SH-SY5Y (cell line): ENCODE measurements around the gene ZNF77.

Experiments used
- GATA2 ChIP-seq: IDR thresholded peaks from 2 replicates; pipeline ENCODE4 v1.6.1; 2011; ENCODE audit warnings: mild to moderate bottlenecking, low read depth, low read length
- GATA3 ChIP-seq: IDR thresholded peaks from 2 replicates; pipeline ENCODE4 v1.6.1; 2011; ENCODE audit warnings: low read depth, mild to moderate bottlenecking, low read length, moderate library complexity

ZNF77 gene

DNA sequence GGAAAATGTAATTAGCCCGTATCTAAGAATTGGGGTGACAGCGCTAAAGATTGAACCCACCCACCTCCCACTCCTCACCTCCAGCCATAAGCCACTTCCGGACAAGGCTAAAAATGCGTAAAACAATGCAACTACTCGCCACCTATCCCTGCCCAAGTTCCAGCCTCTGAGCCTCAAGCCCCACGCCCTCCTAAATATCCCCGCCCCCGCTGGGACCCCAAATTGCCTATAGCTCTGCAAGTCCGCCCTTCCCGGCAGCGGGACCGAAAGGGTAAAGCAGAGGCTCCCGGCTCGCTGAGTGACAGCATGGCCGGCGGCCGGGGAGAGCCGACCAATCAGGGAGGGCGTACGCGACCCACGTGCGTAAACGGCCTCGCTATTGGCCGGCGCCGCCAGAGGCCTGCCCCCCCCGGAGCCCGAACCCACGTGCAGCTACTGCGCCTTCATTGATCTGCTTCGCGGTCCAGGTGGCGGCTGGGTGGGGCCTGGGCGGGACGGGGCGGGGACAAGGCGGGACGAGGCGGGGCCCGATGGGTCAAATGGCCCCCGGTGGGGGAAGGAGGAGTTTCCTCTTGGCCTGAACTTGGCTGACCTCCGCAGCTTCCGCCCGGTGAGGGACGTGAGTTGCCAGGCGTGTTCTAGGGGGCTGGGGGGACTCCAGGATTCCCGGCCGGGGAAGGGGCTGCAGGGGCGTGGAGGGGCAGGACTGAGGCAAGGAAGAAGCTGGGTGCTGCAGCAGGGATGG is 32.4 kb upstream of the ZNF77 start, which contains the start of gene TLE6:
TSS of gene TLE6 (plus strand) at position 564 of the 745 bp plus-strand sequence. CDS start 670 bp downstream, outside the sequence.
- no peak for TF ChIP-seq GATA2
- no peak for TF ChIP-seq GATA3

DNA sequence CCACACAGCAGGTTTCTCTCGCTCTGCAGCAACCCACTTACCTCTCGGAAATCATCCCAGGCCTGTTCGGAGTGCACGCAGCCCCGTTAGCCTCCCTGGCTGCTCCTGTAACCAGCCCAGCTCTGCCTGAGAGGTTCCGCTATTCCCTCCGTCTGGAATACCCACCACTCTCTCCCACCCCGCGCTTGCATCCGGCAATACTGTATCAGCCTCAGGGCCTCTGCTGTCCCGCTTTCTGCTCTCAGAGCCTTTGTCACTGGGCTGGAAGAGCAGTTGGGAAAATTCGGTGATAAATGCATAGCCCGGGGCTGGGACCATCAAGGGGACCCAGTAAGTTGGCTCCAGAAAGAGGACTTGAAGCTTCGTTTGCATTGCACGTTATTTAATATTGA is 31.8 kb upstream of the ZNF77 start:
- no peak for TF ChIP-seq GATA3
- TF ChIP-seq GATA2: no peak

DNA sequence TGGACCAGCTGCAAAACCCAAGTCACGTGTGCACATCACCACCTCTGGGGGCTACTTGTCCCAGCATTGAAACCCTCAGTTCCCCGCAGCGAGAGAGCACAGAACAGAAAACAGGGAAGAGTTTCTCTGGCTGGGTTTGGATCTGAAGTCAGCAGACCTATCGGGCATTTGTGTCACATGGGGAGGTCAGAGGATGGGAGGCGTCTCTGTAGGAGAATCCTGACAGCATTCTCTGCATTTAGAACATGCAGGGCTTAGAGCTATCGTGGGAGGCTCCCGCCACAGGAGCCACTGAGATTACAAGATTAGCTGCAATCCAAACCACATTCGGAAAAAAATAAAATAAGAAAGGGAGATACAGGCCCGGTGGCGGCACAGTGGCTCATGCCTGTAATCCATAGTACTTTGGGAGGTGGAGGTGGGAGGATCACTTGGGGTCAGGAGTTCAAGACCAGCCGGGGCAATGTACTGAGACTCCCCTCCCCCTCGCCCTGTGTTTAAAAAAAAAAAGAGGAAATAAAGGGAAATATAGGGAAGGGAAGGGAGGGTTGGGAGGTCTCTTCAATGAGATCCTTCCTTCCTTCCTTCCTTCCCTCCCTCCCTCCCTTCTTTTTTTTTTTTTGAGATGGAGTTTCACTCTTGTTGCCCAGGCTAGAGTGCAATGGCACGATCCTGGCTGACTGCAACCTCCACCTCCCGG is 29.7 kb upstream of the ZNF77 start:
- TF ChIP-seq GATA2 (peak; percentile 36; the same call in 1 of the 2 replicates), GATA3 (no peak)

DNA sequence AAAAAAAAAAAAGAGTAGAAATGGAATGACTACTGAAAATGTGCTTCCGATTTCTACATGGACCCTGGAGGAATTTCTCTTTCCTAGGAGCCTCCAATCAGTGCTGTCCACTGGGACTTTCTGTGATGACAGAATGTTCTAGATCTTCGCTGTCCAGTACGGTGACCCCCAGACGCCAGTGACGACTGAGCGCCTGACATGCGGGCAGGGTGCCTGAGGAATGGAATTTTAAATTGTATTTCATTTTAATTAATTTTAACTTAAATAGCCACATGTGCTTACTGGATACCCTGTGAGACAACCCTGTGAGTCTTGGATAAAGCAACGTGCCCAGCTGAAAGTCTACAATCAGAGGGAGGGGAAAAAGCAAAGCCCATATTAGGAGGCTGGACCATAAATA is 28.5 kb upstream of the ZNF77 start:
- TF ChIP-seq GATA2 (no peak), GATA3 (no peak)

DNA sequence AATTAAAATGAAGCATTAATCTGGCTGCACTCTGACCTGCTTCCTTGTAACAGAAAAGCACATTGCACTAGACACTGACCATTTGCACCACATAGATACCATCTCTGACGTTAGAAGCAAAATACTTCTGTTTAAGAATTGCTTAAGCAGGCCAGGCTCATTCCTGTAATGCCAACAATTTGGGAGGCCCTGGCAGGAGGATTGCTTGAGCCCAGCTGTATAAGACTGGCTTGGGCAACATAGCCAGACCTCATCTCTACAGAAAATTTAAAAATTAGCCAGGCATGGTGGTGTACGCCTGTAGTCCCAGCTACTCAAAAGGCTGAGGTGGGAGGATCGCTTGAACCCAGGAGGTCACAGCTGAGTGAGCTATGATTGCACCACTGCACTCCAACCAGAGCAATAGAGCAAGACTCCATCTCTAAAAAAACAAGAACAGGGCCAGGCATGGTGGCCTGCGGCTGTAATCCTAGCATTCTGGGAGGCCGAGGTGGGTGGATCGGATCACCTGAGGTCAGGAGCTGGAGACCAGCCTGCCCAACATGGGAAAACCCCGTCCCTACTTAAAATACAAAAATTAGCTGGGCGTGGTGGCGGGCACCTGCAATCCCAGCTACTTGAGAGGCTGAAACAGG is 25.5 kb upstream of the ZNF77 start:
- no peak for TF ChIP-seq GATA2
- no peak for TF ChIP-seq GATA3

DNA sequence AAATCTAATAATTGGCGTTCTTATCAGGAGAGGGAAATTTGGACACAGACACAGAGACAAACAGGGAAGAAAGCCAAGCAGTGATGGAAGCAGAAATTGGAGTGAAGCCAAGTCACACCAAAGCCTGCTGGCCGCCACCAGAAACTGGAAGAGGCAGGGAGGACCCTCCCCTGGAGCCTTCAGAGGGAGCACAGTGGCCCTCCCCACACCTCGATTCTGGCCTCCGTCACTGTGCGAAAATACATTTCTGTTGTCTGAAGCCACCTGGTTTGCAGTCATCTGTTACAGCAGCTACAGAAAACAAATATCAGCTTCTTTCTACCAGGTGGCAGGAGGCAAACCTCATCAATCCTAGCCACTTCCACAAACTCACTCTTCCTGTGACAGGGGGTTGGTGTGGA is 24.3 kb upstream of the ZNF77 start:
- TF ChIP-seq GATA2 (peak; percentile 88), GATA3 (no peak)

DNA sequence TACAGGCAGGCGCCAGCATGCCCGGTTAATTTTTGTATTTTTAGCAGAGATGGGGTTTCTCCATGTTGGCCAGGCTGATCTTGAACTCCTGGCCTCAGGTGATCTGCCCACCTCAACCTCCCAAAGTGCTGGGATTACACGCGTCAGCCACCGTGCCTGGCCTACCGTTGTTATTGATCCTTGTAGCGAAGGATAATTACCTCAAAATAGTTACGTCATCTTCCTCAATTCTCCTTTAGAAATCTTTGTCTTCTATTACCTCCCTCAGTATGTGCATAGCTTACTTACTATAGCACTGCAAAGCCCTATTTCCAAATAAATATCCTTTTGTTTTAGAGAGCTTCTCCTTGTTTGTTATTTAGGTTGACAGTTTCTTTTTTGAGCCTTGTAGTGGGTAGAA is 23.2 kb upstream of the ZNF77 start:
- TF ChIP-seq GATA2 (no peak), GATA3 (no peak)

DNA sequence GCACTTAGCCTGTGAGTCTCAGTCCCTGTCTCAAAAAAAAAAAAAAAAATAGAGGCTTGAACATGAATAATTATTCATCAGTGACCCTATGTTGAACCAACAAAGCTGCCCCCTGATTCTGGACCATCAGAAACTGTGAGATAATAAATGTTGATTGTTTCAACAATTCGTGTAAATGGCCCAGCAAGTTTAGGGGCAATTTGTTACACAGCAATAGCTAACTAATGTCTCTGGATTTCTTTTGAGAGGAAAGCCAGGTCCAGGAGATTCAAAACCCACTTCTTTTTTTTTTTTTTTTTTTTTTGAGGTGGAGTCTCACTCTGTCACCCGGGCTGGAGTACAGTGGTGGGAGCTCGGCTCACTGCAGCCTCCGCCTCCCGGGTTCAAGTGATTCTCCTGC is 20.1 kb upstream of the ZNF77 start:
- TF ChIP-seq GATA3 (no peak), GATA2 (no peak)

DNA sequence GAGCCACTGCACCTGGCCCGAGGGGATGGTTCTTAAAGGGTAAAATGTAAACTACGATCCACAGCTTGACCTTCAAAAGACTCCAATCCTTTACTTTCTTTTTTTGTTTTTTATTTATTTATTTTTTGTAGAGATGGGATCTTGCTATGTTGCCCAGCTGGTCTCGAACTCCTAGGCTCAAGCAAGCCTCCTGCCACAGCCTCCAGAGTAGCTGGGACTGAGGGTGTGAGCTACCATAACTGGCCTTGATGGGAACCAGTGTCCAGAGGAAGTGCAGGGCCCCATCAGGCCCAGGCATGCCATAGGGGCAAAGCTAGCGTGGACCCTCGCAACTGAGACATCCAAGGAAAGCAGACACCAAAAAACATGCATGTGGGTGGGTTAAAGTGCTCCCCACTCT is 18.4 kb upstream of the ZNF77 start:
- TF ChIP-seq GATA2: no peak
- no peak for TF ChIP-seq GATA3

DNA sequence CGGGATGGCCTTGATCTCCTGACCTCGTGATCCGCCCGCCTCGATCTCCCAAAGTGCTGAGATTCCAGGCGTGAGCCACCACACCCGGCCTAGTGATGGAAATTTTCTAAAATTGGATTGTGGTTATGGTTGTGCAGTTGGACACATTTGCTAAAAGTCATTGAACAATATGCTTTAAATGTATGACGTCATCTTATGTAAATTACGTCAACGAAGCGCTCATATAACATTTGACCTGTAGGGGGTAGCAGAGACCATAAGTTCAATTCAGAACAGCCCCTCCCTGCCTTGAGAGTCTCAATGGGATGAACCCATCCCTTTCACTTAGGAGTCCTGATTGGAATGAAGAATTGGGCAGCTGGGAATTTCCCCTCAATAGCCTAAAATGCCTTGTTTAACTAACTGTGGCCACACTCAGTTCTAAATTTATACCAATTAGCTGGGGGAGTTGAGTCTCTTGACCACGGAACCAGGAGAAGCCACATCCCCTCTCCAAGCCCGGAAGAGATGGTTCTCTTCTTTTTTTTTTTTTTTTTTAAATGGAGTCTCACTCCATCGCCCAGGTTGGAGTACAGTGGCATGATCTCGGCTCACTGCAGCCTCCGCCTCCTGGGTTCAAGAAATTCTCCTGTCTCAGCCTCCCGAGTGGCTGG is 17.4 kb upstream of the ZNF77 start:
- TF ChIP-seq GATA2 (no peak), GATA3 (no peak)

DNA sequence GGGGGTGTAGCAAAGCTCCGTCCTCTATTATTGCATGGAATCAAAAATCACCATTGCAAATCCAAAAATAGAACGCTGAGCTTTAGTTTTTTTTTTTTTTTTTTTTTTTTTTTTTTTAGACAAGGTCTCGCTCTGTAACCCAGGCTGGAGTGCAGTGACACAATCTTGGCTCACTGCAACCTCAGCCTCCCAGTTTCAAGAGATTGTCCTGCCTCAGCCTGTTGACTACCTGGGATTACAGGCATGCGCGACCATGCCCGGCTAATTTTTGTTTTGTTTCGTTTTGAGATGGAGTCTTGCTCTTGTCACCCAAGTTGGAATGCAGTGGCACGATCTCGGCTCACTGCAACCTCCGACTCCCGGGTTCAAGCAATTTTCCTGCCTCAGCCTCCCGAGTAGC is 15.3 kb upstream of the ZNF77 start:
- TF ChIP-seq GATA3 (no peak), GATA2 (no peak)

DNA sequence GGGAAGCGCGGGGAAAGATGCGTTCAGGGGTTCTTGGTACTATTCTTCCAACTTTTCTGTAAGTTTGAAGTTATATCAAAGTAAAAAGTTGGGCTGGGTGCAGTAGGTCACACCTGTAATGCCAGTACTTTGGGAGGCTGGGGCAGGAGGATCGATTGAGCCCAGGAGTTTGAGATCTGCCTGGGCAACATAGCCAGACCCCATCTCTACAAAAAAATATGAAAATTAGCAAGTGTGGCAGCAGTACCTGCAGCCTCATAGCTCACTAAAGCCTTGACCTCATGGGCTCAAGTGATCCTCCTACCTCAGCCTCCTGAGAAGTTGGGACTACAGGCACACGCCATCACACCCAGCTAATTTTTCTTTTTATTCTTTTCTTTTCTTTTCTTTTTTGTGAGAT is 12.4 kb upstream of the ZNF77 start:
- no peak for TF ChIP-seq GATA2
- no peak for TF ChIP-seq GATA3

DNA sequence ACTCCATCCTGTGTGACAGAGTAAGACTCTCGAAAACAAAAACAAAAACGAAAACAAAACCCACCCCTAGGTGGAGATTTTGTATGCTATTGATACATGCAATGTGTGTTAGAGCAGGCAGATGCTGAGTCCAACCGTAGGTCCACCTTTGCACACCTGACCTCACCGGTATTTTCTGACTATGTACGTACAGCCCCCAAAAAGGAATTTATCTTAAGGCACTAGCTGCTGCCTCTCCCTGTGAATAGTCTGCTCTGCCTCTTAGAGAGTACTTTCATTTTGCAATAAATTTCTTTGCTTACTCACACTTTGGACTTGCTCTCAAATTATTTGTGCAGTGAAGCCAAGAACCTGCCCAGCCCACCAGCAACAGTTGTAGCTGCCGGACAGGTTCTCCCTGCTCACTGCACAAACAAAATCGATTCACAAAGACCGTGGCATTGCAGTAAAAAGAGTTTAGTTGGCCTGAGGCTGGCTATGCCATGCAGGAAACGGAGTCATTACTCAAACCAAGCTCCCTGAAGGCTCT is 8.2 kb upstream of the ZNF77 start:
- no peak for TF ChIP-seq GATA3
- no peak for TF ChIP-seq GATA2
